Caco-2 (cell line): ENCODE measurements around the gene USP43. TPM values are rescaled to one million over a fixed set of nuclear protein-coding genes. Genes with fewer than 3 reads are reported as not detected.

Experiments
- BruUV-seq: library from RNA; stranded (reverse); fragments of 400-500 nt; replicated peaks from 2 replicates; lab custom pipeline; 2021; lab: Mats Ljungman, UMichigan
- CTCF ChIA-PET: fragments of 300-600 bp; sonication (Branson Sonifier 250); formaldehyde crosslinking; loops from one replicate; lab custom pipeline; 2022; ENCODE audit warnings: antibody characterized with exemption; lab: Charles Lee
- POLR2A ChIA-PET: fragments of 300-600 bp; sonication (Branson Sonifier 250); formaldehyde crosslinking; loops from one replicate; lab custom pipeline; 2022; ENCODE audit warnings: antibody characterized with exemption; lab: Charles Lee
- DNase-seq, 2 experiments: peaks; one replicate each; pipeline versions ENCODE4 v3.0.0 to v3.0.0-alpha.2; 2020 to 2022
- H3K27me3 ChIP-seq: replicated peaks from 2 replicates; pipeline ENCODE4 v1.6.0; 2011; ENCODE audit warnings: low read length; ENCODE audit not compliant: control insufficient read depth, insufficient read depth
- H3K36me3 ChIP-seq: 2 replicates; pipeline ENCODE4 v1.5.1; 2011; ENCODE audit warnings: low read length; ENCODE audit not compliant: control insufficient read depth, insufficient read depth
- H3K4me1 ChIP-seq: fragments of 250-450 bp; sonication (Bioruptor Pico); 2 replicates; pipeline ENCODE4 v1.5.1; 2020; ENCODE audit warnings: mild to moderate bottlenecking
- H3K4me3 ChIP-seq: 2 replicates; pipeline ENCODE4 v1.5.1; 2011; ENCODE audit warnings: low read depth, mild to moderate bottlenecking, control low read depth, low read length
- H3K9me3 ChIP-seq: fragments of 250-450 bp; sonication (Bioruptor Pico); 2 replicates; pipeline ENCODE4 v1.5.1; 2020; ENCODE audit warnings: mild to moderate bottlenecking, moderate library complexity
- H3K27ac Mint-ChIP-seq: one replicate; pipeline ENCODE4 v1.8.0; 2022; ENCODE audit warnings: mixed read lengths; ENCODE audit not compliant: unreplicated experiment
- H3K27me3 Mint-ChIP-seq: one replicate; pipeline ENCODE4 v1.8.0; 2022; ENCODE audit warnings: mixed read lengths; ENCODE audit not compliant: insufficient read depth, unreplicated experiment
- H3K36me3 Mint-ChIP-seq: one replicate; pipeline ENCODE4 v1.8.0; 2022; ENCODE audit warnings: mild to moderate bottlenecking, mixed read lengths; ENCODE audit not compliant: insufficient read depth, unreplicated experiment
- H3K4me1 Mint-ChIP-seq: one replicate; pipeline ENCODE4 v1.8.0; 2022; ENCODE audit warnings: low read depth, mixed read lengths; ENCODE audit not compliant: unreplicated experiment
- H3K4me3 Mint-ChIP-seq: one replicate; pipeline ENCODE4 v1.8.0; 2022; ENCODE audit warnings: mild to moderate bottlenecking, moderate library complexity, mixed read lengths; ENCODE audit not compliant: unreplicated experiment
- H3K9me3 Mint-ChIP-seq: one replicate; pipeline ENCODE4 v1.8.0; 2022; ENCODE audit warnings: mixed read lengths; ENCODE audit not compliant: unreplicated experiment
- intact Hi-C: fragments of 100-400 bp; cut with micrococcal nuclease; formaldehyde crosslinking; loops from one replicate; pipeline ENCODE4 v1.10.0; 2022; ENCODE audit not compliant: unreplicated experiment
- total RNA-seq: library from RNA; stranded (reverse); gene quantifications from 2 replicates; pipeline ENCODE4 v1.2.3, GENCODE V29; 2022
- TF ChIP-seq, protein P1 (sequence below), 2 experiments: fragments of 200-600 bp in 1 of 2; IDR thresholded peaks; 1 replicate in 1 of 2; 2 replicates in 1 of 2; pipeline versions ENCODE4 v1.5.1 to v1.8.0; 2011 to 2022; ENCODE audit warnings: antibody characterized with exemption in 1 of 2, control low read depth in 1 of 2, inconsistent platforms in 1 of 2, low read depth in 1 of 2, low read length in 1 of 2, mild to moderate bottlenecking in 1 of 2, moderate library complexity in 1 of 2; ENCODE audit not compliant: insufficient read depth in 1 of 2, severe bottlenecking in 1 of 2, unreplicated experiment in 1 of 2

USP43 gene
- total RNA-seq, 1 experiment from 2014 or later, result 6.0 TPM

DNA sequence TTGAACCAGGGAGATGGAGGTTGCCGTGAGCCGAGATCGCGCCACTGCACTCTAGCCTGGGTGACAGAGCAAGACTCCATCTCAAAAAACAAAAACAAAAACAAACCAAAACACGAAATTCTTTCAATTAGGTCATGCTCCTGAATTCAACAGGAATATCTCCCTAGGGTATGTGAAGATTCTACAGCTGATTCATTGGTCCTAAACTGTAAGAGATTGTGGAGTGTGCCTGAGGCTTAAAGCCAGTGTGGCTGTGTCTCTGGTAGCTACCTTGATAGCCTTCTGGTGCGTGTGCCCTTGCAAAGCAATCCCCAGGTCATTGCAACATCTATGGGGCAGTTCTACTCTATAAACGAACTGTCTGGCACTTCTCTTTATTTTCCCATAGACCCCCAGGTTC lies 48.4 kb downstream of the USP43 start:
- Histone ChIP-seq H3K9me3 (no peaks in the 10 kb centered on the region), H3K4me3 (no peak overlapping the region), H3K36me3 (no peaks in the 10 kb centered on the region), H3K27me3 (no peaks in the 10 kb centered on the region), H3K4me1 (no peaks in the 10 kb centered on the region)
- H3K27ac Mint-ChIP-seq, result no peak overlapping the region
- CTCF ChIA-PET, result no interaction called here
- H3K36me3 Mint-ChIP-seq, result peaks cover 27% of the 10 kb centered on the region
- no peaks in the 10 kb centered on the region for H3K27me3 Mint-ChIP-seq
- DNase-seq, result no peak
- no peak overlapping the region for H3K4me3 Mint-ChIP-seq
- H3K4me1 Mint-ChIP-seq, result no peaks in the 10 kb centered on the region
- POLR2A ChIA-PET, result no interaction called here
- H3K9me3 Mint-ChIP-seq, result no peaks in the 10 kb centered on the region
- TF ChIP-seq, protein P1, sequence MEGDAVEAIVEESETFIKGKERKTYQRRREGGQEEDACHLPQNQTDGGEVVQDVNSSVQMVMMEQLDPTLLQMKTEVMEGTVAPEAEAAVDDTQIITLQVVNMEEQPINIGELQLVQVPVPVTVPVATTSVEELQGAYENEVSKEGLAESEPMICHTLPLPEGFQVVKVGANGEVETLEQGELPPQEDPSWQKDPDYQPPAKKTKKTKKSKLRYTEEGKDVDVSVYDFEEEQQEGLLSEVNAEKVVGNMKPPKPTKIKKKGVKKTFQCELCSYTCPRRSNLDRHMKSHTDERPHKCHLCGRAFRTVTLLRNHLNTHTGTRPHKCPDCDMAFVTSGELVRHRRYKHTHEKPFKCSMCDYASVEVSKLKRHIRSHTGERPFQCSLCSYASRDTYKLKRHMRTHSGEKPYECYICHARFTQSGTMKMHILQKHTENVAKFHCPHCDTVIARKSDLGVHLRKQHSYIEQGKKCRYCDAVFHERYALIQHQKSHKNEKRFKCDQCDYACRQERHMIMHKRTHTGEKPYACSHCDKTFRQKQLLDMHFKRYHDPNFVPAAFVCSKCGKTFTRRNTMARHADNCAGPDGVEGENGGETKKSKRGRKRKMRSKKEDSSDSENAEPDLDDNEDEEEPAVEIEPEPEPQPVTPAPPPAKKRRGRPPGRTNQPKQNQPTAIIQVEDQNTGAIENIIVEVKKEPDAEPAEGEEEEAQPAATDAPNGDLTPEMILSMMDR (IDR thresholded peaks at IDR 0.05; ENCODE audit: insufficient read depth in 1 of 2, low read depth in 1 of 2, low read length in 1 of 2, severe bottlenecking in 1 of 2, unreplicated experiment in 1 of 2), result no peak
- no TSS peak for BruUV-seq
- intact Hi-C loops, result no loop called here

DNA sequence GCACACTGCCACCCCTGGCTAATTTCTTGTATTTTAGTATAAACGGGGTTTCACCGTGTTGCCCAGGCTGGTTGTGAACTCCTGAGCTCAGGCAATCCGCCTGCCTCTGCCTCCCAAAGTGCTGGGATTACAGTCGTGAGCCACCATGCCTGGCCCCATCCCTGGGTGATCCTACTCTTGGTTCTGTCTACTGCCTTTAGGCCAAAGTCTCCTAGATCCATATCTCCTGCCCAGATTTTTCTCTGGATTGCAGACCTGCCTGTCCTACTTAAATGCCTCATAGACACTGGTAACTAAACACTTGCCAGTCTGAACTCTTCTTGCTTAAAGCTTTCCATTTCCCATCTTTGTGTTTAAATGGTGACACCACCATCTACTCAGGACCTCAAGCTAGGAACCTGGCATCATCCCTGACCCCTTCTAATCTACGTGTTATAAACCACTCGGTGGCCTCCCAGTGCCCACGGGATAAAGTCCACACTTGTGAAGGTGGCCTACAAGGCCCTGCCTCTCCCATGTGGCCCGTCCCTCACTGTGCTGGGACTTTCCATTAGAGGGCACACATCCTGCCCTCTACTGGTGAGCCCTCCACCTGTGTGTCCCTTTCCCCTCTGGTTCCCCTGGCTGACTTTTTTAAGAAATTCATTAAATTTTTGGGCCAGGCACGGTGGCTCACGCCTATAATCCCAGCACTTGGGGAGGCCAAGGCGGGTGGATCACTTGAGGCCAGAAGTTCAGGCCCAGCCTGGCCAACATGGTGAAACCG lies 51.1 kb downstream of the USP43 start:
- CTCF ChIA-PET, result no interaction called here

DNA sequence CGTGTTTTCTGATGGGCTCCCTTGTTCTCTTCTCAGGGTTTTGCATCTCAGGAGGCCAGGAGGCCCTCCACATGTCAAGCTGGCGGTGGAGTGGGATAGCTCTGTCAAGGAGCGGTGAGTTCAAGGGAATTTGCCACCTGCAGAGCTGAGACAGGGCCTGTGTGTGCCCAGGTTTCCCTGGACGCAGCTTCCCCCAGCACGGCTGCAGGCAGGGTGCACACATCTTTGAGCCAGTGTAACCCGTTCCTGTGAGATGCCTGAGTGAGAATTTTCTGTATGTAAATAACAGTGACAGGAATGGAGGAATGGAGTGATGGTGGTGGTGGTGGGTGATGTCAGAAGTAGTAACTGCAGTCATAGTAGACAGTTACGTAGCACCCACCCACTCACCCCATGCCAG lies 54.8 kb downstream of the USP43 start:
- Histone ChIP-seq H3K4me3 (no peak overlapping the region), H3K4me1 (no peaks in the 10 kb centered on the region), H3K9me3 (no peaks in the 10 kb centered on the region), H3K27me3 (no peaks in the 10 kb centered on the region), H3K36me3 (no peaks in the 10 kb centered on the region; the same call in 1 of the 2 replicates)
- TF ChIP-seq, protein P1 (IDR thresholded peaks at IDR 0.05; ENCODE audit: insufficient read depth in 1 of 2, low read depth in 1 of 2, low read length in 1 of 2, severe bottlenecking in 1 of 2, unreplicated experiment in 1 of 2), result no peak
- Mint-ChIP-seq H3K4me1 (no peaks in the 10 kb centered on the region), H3K36me3 (peaks cover 26% of the 10 kb centered on the region), H3K4me3 (no peak overlapping the region), H3K27ac (no peak overlapping the region), H3K27me3 (no peaks in the 10 kb centered on the region), H3K9me3 (no peaks in the 10 kb centered on the region)
- POLR2A ChIA-PET, result no interaction called here
- no TSS peak for BruUV-seq
- intact Hi-C loops, result no loop called here
- CTCF ChIA-PET, result no interaction called here
- no peak for DNase-seq

More for the DNA sequence above, 51.1 kb downstream of the USP43 start:
- no peak overlapping the region for H3K4me3 Mint-ChIP-seq
- H3K27me3 Mint-ChIP-seq, result no peaks in the 10 kb centered on the region
- BruUV-seq, result no TSS peak
- H3K27ac Mint-ChIP-seq, result no peak overlapping the region
- H3K9me3 Mint-ChIP-seq, result no peaks in the 10 kb centered on the region
- no peaks in the 10 kb centered on the region for H3K4me1 Mint-ChIP-seq
- H3K36me3 Mint-ChIP-seq, result peaks cover 31% of the 10 kb centered on the region
- intact Hi-C loops, result no loop called here
- H3K4me3 ChIP-seq, result no peak overlapping the region
- TF ChIP-seq, protein P1 (IDR thresholded peaks at IDR 0.05; ENCODE audit: insufficient read depth in 1 of 2, low read depth in 1 of 2, low read length in 1 of 2, severe bottlenecking in 1 of 2, unreplicated experiment in 1 of 2), result no peak
- no peaks in the 10 kb centered on the region for H3K4me1 ChIP-seq
- no peak for DNase-seq
- POLR2A ChIA-PET, result no interaction called here
- H3K9me3 ChIP-seq, result no peaks in the 10 kb centered on the region
- H3K27me3 ChIP-seq, result no peaks in the 10 kb centered on the region
- no peaks in the 10 kb centered on the region for H3K36me3 ChIP-seq
